H1 (cell line): ENCODE measurements around the gene SPARCL1. TPM values are rescaled to one million over a fixed set of nuclear protein-coding genes. Genes with fewer than 3 reads are reported as not detected.

Source experiments
- CTCF ChIA-PET: fragments of 300-600 bp; sonication (Branson Sonifier 250); formaldehyde crosslinking; loops from one replicate; lab custom pipeline; 2021; ENCODE audit not compliant: partially characterized antibody; lab: Charles Lee
- POLR2A ChIA-PET: fragments of 300-600 bp; sonication (Branson Sonifier 250); formaldehyde crosslinking; loops from one replicate; lab custom pipeline; 2021; ENCODE audit warnings: inconsistent platforms; ENCODE audit not compliant: partially characterized antibody; lab: Charles Lee
- DNase-seq, 2 experiments: peaks; one replicate each; pipeline versions ENCODE4 v3.0.0 to v3.0.0-alpha.2; 2010 to 2022; ENCODE audit warnings: low spot score in 2 of 2, low read depth in 1 of 2, mixed read lengths in 1 of 2
- FAIRE-seq: peaks from 2 replicates; lab custom pipeline; 2011; peaks lifted over from hg19 to GRCh38; lab: Jason Lieb, UNC
- H2AFZ ChIP-seq: 2 replicates; pipeline ENCODE4 v1.8.1; 2012; ENCODE audit warnings: low read length, inconsistent platforms
- H2AK5ac ChIP-seq: 2 replicates; pipeline ENCODE4 v1.6.1; 2013; ENCODE audit warnings: low read depth, low read length
- H2BK120ac ChIP-seq: replicated peaks from 2 replicates; pipeline ENCODE3; 2013; ENCODE audit warnings: low read depth, low read length, inconsistent platforms
- H2BK12ac ChIP-seq: 2 replicates; pipeline ENCODE4 v1.6.1; 2013; ENCODE audit warnings: low read depth, low read length
- H2BK15ac ChIP-seq: 2 replicates; pipeline ENCODE4 v1.6.1; 2013; ENCODE audit warnings: low read length
- H2BK20ac ChIP-seq: 2 replicates; pipeline ENCODE4 v1.6.1; 2013; ENCODE audit warnings: low read length
- H2BK5ac ChIP-seq: 2 replicates; pipeline ENCODE4 v1.6.1; 2013; ENCODE audit warnings: low read depth, low read length
- H3K14ac ChIP-seq: 2 replicates; pipeline ENCODE4 v1.6.1; 2013; ENCODE audit warnings: inconsistent platforms; ENCODE audit not compliant: insufficient read length
- H3K18ac ChIP-seq: 2 replicates; pipeline ENCODE4 v1.6.1; 2013; ENCODE audit warnings: low read length; ENCODE audit errors: extremely low read depth
- H3K23ac ChIP-seq: 2 replicates; pipeline ENCODE4 v1.6.1; 2013; ENCODE audit warnings: inconsistent platforms; ENCODE audit not compliant: insufficient read length
- H3K23me2 ChIP-seq: 2 replicates; pipeline ENCODE4 v1.6.1; 2013; ENCODE audit warnings: low read depth, low read length
- H3K27ac ChIP-seq: 2 replicates; pipeline ENCODE4 v1.6.1; 2011; ENCODE audit warnings: low read depth, low read length, inconsistent platforms
- H3K27me3 ChIP-seq, 4 experiments: replicated peaks in 1 of 4; 1 replicate in 1 of 4; 2 replicates in 3 of 4; pipeline versions ENCODE4 v1.6.1 to v1.8.1; 2011 to 2013; ENCODE audit warnings: low read length in 3 of 4, mild to moderate bottlenecking in 3 of 4, inconsistent platforms in 2 of 4, mixed read lengths in 2 of 4, moderate library complexity in 1 of 4; ENCODE audit not compliant: control insufficient read depth in 3 of 4, insufficient read depth in 3 of 4; ENCODE audit errors: extremely low read depth in 1 of 4
- H3K36me3 ChIP-seq, 4 experiments: 2 replicates each; pipeline versions ENCODE4 v1.6.1 to v1.8.1; 2011 to 2013; ENCODE audit warnings: mild to moderate bottlenecking in 4 of 4, low read length in 3 of 4, moderate library complexity in 2 of 4, control low read depth in 1 of 4, inconsistent platforms in 1 of 4; ENCODE audit not compliant: insufficient read depth in 4 of 4, control insufficient read depth in 2 of 4
- H3K4ac ChIP-seq: replicated peaks from 2 replicates; pipeline ENCODE3; 2013; ENCODE audit warnings: low read length, low read depth, mixed read lengths, inconsistent platforms; ENCODE audit not compliant: insufficient read length
- H3K4me1 ChIP-seq, 4 experiments: replicated peaks in 1 of 4; 1 replicate in 1 of 4; 2 replicates in 3 of 4; pipeline versions ENCODE4 v1.6.1 to v1.8.1; 2011 to 2013; ENCODE audit warnings: low read length in 3 of 4, inconsistent platforms in 2 of 4, mixed read lengths in 1 of 4; ENCODE audit not compliant: insufficient read depth in 4 of 4, control insufficient read depth in 3 of 4
- H3K4me2 ChIP-seq, 2 experiments: 2 replicates each; pipeline versions ENCODE4 v1.6.1 to v1.8.1; 2011 to 2013; ENCODE audit warnings: low read depth in 2 of 2, low read length in 2 of 2, control low read depth in 1 of 2, inconsistent platforms in 1 of 2, mild to moderate bottlenecking in 1 of 2; ENCODE audit not compliant: insufficient read depth in 1 of 2
- H3K4me3 ChIP-seq, 4 experiments: fragments of 200-600, 300-600 bp in 1 of 4; sonication (generic), shearing (Covaris generic), sonication (Bioruptor Twin) in 1 of 4; 2 replicates each; pipeline versions ENCODE4 v1.5.1 to v1.8.1; 2011 to 2016; ENCODE audit warnings: low read length in 4 of 4, low read depth in 3 of 4, control low read depth in 2 of 4, inconsistent platforms in 2 of 4, mild to moderate bottlenecking in 2 of 4, mixed read lengths in 1 of 4, moderate library complexity in 1 of 4; ENCODE audit not compliant: insufficient read depth in 2 of 4; ENCODE audit errors: extremely low read depth in 1 of 4
- H3K56ac ChIP-seq: replicated peaks from 2 replicates; pipeline ENCODE3; 2013; ENCODE audit warnings: low read depth, mild to moderate bottlenecking, mixed read lengths, low read length, inconsistent platforms; ENCODE audit not compliant: insufficient read length
- H3K79me1 ChIP-seq: 2 replicates; pipeline ENCODE4 v1.6.1; 2013; ENCODE audit warnings: low read depth, low read length, control low read depth
- H3K79me2 ChIP-seq, 2 experiments: 2 replicates each; pipeline versions ENCODE4 v1.6.1 to v1.8.1; 2012 to 2013; ENCODE audit warnings: low read length in 2 of 2, mild to moderate bottlenecking in 2 of 2, inconsistent platforms in 1 of 2; ENCODE audit not compliant: insufficient read depth in 2 of 2, control insufficient read depth in 1 of 2
- H3K9ac ChIP-seq, 4 experiments: replicated peaks in 1 of 4; 1 replicate in 1 of 4; 2 replicates in 3 of 4; pipeline versions ENCODE4 v1.6.1 to v1.8.1; 2011 to 2013; ENCODE audit warnings: low read depth in 3 of 4, low read length in 3 of 4, control low read depth in 2 of 4, mild to moderate bottlenecking in 2 of 4, moderate library complexity in 2 of 4, inconsistent platforms in 1 of 4; ENCODE audit errors: extremely low read depth in 1 of 4
- H3K9me3 ChIP-seq, 2 experiments: 2 replicates each; pipeline versions ENCODE4 v1.6.1 to v1.8.1; 2012 to 2013; ENCODE audit warnings: mild to moderate bottlenecking in 2 of 2, moderate library complexity in 2 of 2, control low read depth in 1 of 2, inconsistent platforms in 1 of 2, low read depth in 1 of 2, low read length in 1 of 2, mixed read lengths in 1 of 2; ENCODE audit not compliant: insufficient read depth in 2 of 2
- H4K20me1 ChIP-seq, 2 experiments: replicated peaks in 1 of 2; 2 replicates each; pipeline versions ENCODE3 to v1.8.1; 2011 to 2013; ENCODE audit warnings: inconsistent platforms in 2 of 2, low read length in 2 of 2, mild to moderate bottlenecking in 1 of 2; ENCODE audit not compliant: insufficient read depth in 2 of 2, control insufficient read depth in 1 of 2
- H4K5ac ChIP-seq: 2 replicates; pipeline ENCODE4 v1.6.1; 2013; ENCODE audit warnings: low read length, low read depth, mixed read lengths, inconsistent platforms; ENCODE audit not compliant: insufficient read length
- H4K8ac ChIP-seq: 2 replicates; pipeline ENCODE4 v1.8.0; 2013; ENCODE audit warnings: mild to moderate bottlenecking, moderate library complexity, low read length, inconsistent platforms; ENCODE audit not compliant: insufficient read depth; ENCODE audit errors: extremely low read depth
- H4K91ac ChIP-seq: replicated peaks from 2 replicates; pipeline ENCODE3; 2013; ENCODE audit warnings: low read length, mixed read lengths, inconsistent platforms; ENCODE audit not compliant: insufficient read length
- WGBS, 2 experiments: shearing (Covaris generic) in 1 of 2; methylation state at CpG; one replicate each; pipeline versions ENCODE4 v1.1.6 to v1.1.7; 2013 to 2015; ENCODE audit warnings: low lambda C conversion rate in 2 of 2, mixed read lengths in 2 of 2, inconsistent platforms in 1 of 2, low coverage in 1 of 2, missing lambda C conversion rate in 1 of 2; ENCODE audit not compliant: insufficient replicate concordance in 2 of 2, insufficient coverage in 1 of 2, insufficient read length in 1 of 2; ENCODE audit errors: extremely low coverage in 1 of 2, missing lambda C conversion rate in 1 of 2; 5-methylcytosine and 5-hydroxymethylcytosine counted together
- polyA plus RNA-seq, 7 experiments: library from polyadenylated mRNA; depleted of rRNA in 3 of 7; stranded (reverse) in 5 of 7; unstranded in 2 of 7; fragments of >200 nt in 5 of 7; fragments of 200-250 nt in 2 of 7; gene quantifications; 1 replicate in 5 of 7; 2 replicates in 1 of 7; 4 replicates in 1 of 7; pipeline versions ENCODE4 v1.2.1 to v1.2.3, GENCODE V29; 2011 to 2013; ENCODE audit warnings: missing spikeins in 2 of 7, mixed read lengths in 2 of 7
- total RNA-seq: library from RNA; stranded (reverse); fragmentation: NEBNext Ultra II Directional; extraction: Animal tissue kit (Norgen Biotek cat#: 25700); gene quantifications from 2 replicates; pipeline ENCODE4 v1.2.1, GENCODE V29; 2021

The SPARCL1 gene
- total and polyA plus RNA-seq, 2 of the 8 experiments (the other 6 are each of a cell fraction or from before 2014, with no cell fraction given) = 0.48 to 0.51 TPM

- Histone ChIP-seq H3K4me1 (peaks cover 0 to 5% (median 0%) of the 10 kb centered on the region in 4 experiments; a peak in 1 of 7 replicates), H2AFZ (no peak overlapping the region), H4K20me1 (no peaks in the 10 kb centered on the region), H3K9ac (no peak overlapping the region), H3K23me2 (no peaks in the 10 kb centered on the region), H3K27me3 (no peaks in the 10 kb centered on the region), H3K4me3 (no peak overlapping the region), H3K4me2 (no peak overlapping the region), H2BK12ac (no peak overlapping the region), H2BK5ac (no peak overlapping the region), H4K8ac (no peak overlapping the region), H2AK5ac (no peak overlapping the region), H3K27ac (no peak overlapping the region), H2BK120ac (no peak overlapping the region), H2BK20ac (no peak overlapping the region), H3K9me3 (0 out of 4 replicates have a peak, but pooled peaks cover 0 to 2% of the 10 kb centered on the region in 2 experiments), H3K18ac (no peak overlapping the region), H3K56ac (no peak overlapping the region), H4K5ac (no peak overlapping the region), H3K36me3 (peaks cover 0 to 10% (median 6%) of the 10 kb centered on the region in 4 experiments; a peak in 4 of 8 replicates), H3K4ac (no peak overlapping the region), H3K14ac (no peak overlapping the region), H3K79me2 (no peaks in the 10 kb centered on the region), H3K23ac (no peak overlapping the region), H2BK15ac (no peak overlapping the region), H3K79me1 (no peaks in the 10 kb centered on the region), H4K91ac (no peak overlapping the region)
- ChIA-PET POLR2A (no interaction called here), CTCF (no interaction called here)
- DNase-seq (no peak), FAIRE-seq (no peak)
- 98% methylated on average over 2 of the region's 2 CpGs; no CpG with 5 or more reads in 1 of the 2 experiments for WGBS, 2 experiments
These were observed 67.1 kb downstream of the SPARCL1 start for GRCh38 chr4:87462102-87462501.
